ENCODE measurements around the gene IGDCC3. TPM values are rescaled to one million over a fixed set of nuclear protein-coding genes. Genes with fewer than 3 reads are reported as not detected.
"Not testable (repeated sequence)": the region's sequence is repeated elsewhere in the genome, so short reads cannot be mapped to it uniquely, and the experiment has no call there.

Gene IGDCC3
- polyA plus RNA-seq, 3 donors = 7.7 to 10.6 (median 9.6) TPM

DNA sequence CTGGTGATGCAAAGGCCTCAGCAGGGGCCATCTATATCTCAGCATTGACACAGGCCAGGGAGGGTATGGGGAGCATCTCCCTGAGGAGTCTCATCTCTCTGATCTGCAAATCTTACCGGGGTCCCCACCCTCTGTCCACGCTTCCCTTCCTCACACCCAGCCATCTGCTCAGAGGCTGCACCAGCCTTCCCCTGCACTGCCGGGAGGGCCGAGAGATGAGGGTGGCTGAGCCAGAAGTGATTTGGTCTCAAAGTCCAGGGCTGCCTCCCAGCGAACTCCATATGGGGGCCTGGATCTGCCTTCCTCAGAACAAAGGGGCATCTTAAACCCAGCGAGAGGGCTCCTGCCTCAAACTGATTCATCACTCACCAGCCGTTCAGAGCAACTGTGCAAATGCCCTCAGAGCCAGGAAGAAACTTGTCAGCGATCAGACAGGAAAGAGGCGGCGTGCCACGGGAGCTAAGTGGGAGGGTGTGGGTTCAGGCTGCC is 4.6 kb downstream of the IGDCC3 start:
- DNase-seq = no peak

DNA sequence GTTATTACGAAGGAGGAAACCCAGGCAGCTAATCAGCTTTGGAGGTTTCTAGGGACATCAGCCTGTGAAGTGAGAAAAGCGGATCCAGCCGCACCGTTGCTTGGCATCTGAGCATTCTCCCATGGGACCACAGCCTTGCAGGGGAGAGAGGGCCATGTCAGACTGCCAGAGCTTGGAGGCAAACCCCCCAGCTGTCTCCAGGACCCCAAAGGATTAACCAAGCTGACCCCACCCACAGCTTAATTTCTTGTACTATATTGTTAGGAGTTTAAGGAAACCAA is 5.1 kb downstream of the IGDCC3 start:
- DNase-seq = no peak

DNA sequence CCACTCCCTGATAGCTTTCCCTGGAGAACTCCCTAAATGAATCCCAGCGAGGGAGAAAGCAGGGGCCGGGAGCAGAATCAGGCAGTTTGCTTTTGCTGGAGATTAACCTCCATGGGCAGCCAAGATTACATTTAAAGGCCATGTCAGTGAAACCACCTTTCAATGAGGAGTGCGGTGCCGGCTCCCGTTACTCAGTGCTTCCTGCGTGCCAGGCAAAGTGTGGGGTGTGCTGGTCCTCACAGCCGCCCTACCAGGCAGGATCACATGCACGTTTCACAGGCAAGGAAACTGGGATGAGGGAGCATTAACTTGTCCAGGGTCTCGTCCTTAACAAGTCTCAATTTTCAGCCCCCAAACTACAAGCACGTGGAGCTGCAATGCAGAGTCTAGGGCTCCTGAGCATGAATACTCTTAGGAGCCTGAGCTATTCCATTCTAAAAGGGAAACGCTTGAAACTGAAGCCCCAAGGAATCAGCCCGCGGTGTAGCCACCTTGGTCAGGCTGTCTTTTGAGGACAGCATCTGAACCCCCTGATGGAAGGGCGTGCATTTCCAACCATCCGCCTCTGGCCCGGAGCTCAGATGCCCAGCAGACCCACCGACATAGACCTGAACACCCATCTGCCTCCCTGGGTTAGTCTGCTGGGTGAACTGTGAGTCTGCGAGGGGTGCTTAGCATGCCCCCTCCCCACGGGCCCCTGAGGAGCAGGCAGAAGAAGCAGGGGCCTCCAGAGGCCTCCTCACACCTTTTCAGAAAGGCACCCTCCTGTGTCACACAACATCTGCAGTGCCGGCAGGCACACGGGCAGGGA is 5.6 kb downstream of the IGDCC3 start:
- DNase-seq = no peak

DNA sequence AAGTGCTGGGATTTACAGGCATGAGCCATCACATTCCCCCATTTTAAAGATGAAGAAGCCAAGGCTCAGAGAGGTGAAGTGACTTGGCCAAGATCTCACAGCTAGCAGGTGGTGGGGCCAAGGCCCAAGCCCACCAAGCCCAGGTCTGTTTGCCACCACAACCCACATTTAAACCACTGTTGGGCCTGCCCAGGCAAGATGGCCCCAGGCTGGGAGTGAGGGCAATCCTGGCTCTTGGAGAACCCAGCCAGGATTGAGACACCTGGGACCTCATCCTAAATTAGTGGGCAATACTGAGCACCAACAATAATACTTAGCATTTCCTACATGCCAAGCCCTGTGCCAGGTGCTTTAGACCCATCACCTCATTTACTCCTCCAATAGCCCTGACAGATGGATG is 6.9 kb downstream of the IGDCC3 start:
- no peak for DNase-seq

DNA sequence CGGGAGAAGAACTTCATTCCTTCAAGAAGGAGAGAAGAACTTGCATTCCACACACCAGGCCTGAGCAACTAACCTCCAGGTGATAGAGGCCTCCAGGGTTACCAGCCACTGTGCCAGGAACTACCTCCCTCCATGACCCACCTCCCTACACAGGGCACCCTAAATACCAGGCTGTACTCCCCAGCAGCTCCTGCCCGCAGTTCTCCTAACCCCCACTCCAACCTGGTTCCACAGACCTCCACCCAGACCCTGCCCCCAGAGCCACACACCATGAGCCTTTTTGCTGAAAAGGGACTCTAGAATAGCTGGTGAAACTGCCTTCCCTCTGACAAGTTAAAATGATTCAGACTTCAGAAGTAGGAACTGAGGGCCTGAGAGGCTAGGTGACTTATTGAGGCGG is 8.2 kb downstream of the IGDCC3 start:
- no peak for DNase-seq

DNA sequence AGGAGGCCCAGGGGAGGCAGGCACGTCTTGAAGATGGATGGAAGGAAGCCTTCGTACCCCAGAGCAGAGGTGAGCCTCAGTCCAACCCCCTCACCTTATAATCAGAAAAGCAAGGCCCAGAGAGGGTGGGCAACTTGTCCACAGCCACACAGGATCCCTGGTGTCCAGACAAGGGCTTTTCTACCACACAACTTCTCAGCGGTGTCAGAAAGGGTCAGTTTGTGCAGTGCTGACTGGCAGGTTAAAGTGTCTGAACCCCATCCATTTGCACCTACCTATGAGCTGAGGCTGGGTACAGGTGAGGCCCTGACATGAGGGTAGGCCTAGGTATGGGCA is 8.6 kb downstream of the IGDCC3 start:
- DNase-seq = no peak

DNA sequence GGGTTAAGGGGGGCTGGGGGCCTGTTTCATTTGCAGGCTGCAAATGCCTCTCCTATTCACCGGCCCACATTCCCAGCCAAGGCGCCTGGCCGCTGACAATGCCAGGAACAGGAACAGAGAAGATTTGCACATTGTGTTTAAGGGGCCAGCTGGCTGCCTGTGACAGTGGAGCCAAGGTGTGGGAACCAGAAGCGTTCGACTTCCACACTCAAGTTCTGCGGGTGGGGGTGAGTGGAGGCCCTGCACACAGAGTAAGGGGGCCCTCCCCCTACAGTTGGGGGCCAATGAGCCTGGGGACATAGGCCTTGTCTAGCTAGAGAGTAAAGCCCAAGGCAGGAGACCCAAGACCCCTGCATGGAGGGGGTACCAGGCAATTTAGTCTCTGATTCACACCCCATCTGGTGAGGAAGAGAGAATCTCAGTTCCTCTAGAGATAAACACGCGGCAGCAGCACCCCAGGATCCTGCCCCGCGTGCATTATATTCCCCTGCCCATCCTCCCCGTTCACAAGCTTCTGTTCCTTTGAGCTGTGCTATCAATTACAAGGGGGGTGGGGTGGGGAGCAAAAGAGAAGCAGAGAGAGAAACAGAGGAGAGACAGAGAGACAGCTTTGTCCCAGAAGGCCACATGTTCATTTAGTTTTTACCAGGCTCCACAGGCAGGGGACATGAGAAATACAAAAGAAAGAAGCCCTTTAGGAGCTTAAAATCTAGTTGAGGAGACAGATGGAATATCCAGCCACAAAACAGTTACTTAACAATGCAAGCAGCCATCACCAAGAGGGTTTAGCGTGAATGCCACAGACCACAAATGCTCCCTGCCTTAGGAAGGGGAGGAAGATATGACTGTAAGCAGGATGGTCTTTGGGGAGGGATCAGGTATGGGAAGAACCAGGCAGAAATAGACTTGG is 9.2 kb downstream of the IGDCC3 start:
- no peak for DNase-seq

DNA sequence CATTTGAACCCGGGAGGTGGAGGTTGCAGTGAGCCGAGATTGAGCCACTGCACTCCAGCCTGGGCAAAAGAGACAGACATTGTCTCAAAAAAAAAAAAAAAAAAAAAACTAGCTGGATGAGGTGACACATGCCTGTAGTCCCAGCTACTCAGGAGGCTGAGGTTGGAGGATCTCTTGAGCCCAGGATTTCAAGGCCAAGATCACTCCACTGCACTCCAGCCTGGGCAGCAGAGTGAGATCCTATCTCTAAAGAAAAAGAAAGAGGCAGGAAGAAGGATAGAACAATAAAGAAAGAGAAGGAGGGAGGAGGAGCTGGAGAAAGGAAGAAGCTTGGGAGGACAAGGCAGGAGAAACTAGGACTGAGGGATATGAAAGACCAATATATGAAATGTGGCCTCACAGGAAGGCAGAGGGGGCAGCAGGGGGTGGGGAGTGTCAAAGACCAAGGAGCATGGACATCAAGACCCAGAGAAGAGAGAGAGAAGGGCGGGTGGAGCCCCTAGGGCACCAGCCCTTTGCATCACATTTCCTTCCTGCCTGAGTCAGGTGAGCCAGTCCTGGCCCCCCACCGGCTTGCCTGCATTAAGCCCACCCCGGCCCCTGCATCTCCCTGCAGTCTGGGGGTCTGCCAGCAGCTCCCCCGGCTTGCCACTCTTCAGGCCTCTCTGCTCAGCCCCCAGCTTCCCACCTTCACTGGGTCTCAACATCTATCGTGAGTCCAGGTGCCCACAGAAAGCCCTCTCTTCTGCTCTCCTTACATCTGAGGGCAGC is 11.5 kb downstream of the IGDCC3 start:
- no peak for DNase-seq

DNA sequence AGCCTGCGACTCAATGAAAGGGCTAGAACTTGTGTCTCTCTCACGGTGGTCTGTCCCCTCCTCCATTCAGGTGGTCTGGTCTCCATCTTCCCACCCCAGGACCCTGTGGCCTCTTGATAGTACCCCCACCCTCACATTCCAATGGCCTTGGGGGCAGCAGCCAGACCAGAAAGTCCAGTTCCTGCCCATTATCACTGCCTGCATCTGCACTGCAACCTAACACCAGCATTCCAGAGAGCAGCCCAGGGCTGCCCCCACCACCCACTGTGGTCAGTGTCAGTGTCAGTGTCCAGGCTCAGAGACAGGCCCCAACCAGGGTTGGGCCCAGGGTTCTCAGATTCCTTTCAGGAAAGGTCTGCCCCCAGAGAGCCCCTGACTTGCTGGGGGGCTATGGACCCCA is 12.6 kb downstream of the IGDCC3 start:
- peak; percentile 54 for DNase-seq

DNA sequence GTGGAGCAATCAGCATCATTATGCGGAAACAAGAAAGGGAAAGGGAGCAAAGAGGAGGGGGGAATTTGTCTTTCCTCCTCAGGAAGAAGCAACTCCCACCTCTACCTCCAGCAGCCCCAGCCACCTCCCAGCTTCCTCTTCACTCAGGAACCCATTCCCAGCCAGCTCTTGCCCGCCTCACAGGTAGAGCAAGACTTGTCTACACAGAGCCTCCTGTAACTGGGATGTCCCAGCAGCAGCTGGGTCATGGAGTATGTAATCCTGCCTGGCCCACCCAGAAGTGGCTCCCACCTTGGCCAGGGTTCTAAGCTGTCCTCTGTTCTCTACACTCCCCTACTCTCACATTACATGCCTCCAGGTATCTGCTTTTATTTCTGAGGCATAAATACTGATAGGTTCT is 14.0 kb downstream of the IGDCC3 start:
- DNase-seq = no peak

DNA sequence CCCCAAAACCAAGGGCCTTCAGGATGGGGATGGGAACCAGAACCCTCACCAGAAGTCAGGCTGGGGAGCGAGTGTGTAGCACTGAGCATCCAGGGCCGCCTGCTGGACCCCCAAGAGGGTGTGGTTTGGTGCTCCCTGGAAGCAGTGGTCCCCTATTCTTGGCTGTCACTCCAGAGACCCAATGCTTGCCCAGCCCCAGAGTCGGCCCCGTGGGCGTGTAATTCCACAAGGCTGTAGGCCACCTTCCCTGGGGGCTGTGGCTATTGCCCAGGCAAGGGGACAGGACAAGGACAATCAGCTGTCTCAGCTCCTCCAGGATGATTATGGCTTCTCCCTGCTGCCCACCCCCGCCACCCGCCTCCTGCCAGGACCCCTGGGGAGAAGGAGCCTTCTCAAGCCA is 14.5 kb downstream of the IGDCC3 start:
- no peak for DNase-seq

DNA sequence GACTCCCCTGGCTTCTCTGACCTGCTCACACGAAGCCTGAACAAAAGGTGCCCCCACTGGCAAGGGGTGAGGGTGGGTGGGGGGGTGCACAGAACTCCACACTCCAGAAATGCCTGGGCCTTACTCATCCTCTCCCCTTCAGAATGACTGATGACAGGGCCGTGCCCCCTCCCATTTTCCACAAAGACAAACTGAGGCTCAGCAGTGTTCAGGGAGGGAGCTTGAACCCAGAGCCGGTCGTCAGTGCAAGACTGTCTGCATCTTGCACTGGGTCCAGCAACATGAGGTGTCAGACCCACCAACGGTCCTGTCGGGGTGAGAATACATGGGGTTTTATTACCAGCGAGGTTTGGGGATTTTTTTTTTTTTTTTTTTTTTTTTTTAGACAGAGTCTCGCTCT is 15.3 kb downstream of the IGDCC3 start:
- no peak for DNase-seq

DNA sequence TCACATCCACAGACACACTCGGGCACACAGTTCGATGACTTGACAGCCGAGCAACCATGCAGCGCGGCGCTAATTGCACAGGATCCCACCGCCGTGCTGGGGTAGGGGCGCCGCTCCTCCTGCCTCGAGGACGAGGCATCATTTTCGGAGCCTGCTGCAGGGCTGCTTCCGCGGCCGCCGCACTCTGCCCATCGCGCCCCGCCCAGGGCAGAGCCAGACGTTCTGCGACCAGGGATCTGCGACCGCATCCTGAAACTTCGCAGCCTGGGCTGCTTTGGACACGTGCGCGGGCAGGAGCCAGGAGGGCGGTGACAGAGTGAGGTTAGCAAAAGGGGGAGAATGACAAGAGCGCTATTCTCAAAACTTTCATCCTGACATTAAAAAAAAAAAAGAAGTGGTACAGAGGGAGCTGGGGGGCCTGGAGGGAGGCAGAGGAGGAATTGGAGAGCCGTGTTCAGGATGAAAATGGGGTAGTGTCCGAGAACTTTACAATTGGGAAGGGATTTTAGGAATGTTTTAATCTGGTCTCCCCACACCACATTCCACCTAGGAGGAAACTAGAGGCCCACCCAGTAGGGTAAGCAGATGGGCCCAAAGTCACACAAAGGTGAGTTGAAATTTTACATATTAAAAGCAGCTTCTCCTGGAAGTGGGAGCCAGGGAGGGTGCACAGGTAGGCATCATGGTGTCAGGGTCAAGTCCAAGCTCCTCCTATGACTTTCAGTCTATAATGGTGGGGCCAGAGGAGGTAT is 15.9 kb downstream of the IGDCC3 start:
- no peak for DNase-seq

DNA sequence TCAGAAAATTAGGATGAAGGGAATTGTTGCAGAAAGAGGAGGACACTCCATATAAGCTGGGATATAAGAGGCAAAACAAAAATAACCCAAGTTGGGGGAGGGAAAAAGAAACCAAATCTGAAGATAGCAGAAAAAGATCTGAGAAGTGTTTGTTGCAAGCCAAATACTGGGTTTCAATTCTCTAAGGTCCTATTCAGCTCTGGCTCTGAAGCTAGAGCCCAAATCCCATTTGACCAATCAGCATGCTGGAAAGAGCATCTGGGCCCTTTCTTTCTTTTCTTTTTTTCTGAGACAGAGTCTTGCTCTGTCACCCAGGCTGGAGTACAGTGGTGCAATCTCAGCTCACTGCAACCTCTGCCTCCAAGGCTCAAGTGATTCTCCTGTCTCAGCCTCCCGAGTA is 17.3 kb downstream of the IGDCC3 start:
- no peak for DNase-seq

DNA sequence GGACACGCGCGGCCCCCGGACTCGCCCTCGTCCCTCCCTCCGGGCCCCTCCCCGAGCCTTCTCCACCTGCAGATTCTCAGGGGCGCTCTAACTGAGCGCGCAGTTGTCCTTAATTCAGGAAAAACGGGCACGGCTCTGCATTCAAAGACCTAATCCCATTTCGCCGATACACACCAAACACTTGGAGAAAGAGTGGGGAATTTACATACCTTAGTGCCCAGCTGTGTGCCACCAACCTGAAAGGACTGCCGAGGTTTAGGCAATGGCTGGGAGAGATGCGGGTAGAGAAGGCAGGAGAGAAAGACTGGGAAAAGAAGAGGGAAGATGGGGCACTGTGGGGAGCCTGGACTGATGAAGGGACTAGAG is 21.8 kb downstream of the IGDCC3 start:
- peak; percentile 21 for DNase-seq

DNA sequence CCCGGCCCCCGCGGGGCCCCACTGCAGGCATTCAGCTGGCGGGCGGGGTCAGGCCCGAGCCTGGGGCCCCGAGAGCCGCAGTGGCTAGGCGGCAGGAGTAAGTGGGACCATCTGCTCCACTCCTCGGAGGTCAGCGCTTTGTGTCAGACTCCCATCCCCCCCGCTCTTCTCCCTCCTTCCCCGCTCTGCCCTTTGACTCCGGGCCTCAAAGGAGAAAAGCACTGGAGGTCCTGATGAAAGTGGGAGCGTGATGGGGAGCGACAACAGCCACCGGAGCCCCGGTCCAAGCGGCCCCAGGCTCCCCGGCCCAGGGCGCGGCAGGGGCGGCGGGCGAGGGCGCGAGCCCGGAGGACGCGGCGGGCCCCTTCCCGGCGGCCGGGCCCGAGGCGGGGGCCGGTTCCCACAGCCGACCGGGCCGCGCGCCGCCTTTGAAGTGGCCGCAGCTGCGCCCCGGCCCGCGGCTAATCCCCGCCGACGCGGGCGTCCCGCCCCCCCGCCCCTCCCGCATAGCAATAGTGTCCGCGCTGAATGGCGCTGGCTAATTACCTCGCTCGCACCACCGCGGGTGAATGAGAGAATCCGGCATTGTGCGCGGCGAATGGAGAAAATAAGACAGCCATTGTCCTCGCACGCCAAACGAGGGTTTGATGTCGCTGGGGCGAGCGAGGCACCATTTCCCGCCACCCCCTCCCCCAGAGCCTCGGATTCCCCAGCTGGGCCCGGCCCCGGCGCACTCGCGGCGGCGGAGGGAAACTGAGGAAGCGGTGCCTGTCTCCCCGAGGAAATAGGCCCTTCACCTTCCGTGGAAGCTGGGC is 22.4 kb downstream of the IGDCC3 start:
- peak; percentile 35 for DNase-seq

DNA sequence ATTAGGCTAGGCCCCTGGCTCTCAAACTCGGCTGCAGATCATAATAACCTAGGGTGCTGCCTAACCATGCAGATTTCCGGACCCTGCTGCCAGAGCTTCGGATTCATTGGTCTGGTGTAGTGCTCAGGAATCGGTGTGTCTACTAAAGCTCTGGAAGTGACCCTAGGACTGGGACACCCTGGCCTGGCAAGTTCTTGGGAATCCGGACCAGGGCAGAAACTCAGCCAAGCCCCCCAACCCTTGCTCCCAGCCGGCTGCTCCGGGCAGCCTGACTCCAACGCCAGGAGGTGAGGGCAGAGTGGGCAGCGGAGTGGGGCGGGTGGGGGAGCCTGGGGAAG is 23.0 kb downstream of the IGDCC3 start:
- peak; percentile 26 for DNase-seq

DNA sequence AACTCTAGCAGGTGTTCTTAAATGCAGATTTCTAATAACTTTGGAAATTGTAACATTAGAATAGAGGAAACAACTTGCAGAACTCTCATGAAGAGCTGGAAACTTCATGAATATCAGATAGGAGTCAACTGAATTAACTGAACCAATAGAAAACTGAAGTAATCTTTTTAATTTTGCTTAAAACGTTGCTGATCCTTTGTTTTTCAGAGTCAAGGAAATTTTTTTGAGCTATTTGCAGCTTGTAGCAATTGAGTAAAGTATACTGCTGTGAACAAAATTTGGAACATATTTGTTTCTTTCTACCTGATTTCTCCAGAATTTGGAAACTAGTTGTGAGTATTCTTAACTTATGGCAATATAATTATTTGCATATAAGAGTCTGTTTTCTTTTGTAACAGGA is 25.8 kb downstream of the IGDCC3 start:
- not testable (repeated sequence) for DNase-seq

DNA sequence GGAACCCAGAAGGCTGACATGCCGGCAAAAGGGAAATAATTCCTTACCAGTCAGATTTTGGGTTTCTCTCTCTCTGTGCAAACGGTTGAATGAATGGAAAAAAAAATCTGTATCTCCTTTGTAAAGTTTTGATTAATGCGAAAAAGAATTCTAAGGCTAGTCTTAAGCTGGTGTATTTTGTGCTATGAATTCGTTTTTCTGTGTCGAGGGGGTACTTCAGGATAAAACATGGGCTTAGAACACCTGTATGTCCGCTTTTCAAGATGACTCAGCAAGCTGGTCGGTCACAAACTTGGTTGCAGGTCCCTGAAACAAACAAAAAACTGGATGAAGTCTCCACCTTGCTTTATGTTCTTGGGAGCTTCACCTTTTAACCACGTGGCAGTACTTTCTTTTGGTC is 28.5 kb downstream of the IGDCC3 start:
- DNase-seq = no peak

DNA sequence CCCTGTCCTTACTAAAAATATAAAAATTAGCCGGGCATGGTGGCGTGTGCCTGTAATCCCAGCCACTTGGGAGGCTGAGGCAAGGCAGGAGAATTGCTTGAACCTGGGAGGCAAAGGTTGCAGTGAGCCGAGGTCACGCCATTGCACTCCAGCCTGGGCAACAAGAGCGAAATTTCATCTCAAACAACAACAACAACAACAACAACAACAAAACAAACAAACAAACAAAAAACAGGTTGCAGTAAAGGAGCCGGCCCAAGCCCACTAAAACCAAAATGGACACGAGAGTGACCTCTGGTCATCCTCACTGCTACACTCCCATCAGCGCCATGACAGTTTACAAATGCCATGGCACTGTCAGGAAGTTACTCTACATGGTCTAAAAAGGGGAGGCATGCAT is 30.0 kb downstream of the IGDCC3 start:
- not testable (repeated sequence) for DNase-seq

Data from renal pelvis (tissue), 4 donors.